NCI-H1930 (cell line): ENCODE data around the gene PLA2G2A.

Experiments
- DNase-seq, 2 experiments: peaks; one replicate each; lab custom pipeline; 2025; lab: John Stamatoyannopoulos, UW

Gene PLA2G2A

DNA sequence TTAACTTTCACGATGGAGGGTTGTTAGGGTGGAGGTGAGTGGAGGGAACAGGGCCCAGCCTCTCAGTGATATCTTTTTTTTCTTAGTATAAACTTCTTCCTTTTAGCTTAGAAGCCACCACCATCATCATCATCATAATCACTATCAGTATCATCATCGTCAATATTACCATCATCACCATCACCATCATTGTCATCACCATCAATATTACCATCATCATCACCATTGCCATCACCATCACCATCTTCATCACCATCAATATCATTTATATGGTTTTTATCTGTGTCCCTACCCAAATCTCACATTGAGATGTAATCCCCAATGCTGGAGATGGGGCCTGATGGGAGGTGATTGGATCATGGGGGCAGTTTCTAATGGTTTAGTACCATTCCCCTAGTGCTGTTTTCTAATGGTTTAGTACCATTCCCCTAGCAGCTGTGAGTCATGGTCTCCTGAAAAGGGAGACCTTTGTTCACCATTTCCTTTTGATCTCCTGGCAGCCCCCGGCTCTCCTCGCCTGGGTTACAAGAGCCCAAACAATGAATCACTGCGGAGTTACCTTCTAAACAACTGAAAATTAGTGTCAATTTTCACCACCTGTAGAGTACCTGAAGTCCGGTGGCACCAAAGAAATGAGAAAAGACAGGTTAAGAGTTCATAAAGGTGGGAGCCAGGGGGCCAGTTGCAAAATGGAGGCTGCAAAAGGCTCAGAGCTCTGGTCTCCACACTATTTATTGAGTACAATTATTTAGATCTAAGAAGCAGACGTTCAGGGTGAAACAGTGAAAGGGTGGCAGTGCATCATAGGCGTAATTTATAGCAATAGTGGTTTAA, 52.9 kb downstream of the PLA2G2A start:
- DNase-seq = no peak
